ENCODE data around the gene GIMAP4. TPM values are rescaled to one million over a fixed set of nuclear protein-coding genes. Genes with fewer than 3 reads are reported as not detected.

GIMAP4 gene
- total RNA-seq: 2.0 TPM in 1 of 2 replicates, not detected in the other

DNA sequence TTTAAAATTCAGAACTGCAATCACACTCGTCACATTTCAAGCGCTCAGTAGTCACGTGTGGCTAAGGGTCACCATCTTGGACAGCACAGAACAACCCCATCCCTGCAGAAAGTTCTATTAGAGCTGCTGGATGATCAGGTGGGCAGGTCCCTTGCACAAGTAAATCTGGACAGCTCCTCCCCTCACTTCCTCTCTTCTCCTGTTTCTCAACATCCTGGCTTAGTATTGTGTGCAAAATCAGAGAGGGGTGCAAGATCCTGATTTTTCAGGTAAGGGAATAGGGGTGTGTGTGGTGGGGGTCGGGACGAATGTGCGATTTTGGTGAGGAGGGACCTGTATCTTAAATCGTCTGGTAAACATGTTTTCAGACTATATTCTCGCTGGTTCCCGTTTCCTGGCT lies at the start of gene GIMAP4:
Gene GIMAP4, plus strand, starts transcription at position 222 of the 400 bp plus-strand sequence. CDS start 2,512 bp downstream, outside the sequence.

Other genes starting within 250 kb of the GIMAP4 start
- 0.15 and 3.3 TPM in 2 replicates for gene LRRC61, start 244.0 kb upstream of the GIMAP4 start, total RNA-seq
- under 0.01 and 3.0 TPM in 2 replicates for gene ACTR3C, start 243.8 kb upstream of the GIMAP4 start, total RNA-seq
- gene RARRES2, start 225.8 kb upstream of the GIMAP4 start, total RNA-seq: 0.73 and 20.7 TPM in 2 replicates
- 43.1 and 59.9 TPM in 2 replicates for gene REPIN1, start 198.6 kb upstream of the GIMAP4 start, total RNA-seq
- 5.1 and 10.6 TPM in 2 replicates for gene ZNF775, start 188.1 kb upstream of the GIMAP4 start, total RNA-seq
- gene GIMAP8, start 116.8 kb upstream of the GIMAP4 start, total RNA-seq: 0.15 TPM in 1 of 2 replicates, not detected in the other
- 0.15 TPM in 1 of 2 replicates, not detected in the other for gene GIMAP7, start 52.5 kb upstream of the GIMAP4 start, total RNA-seq
- 0.15 TPM in 1 of 2 replicates, not detected in the other for gene GIMAP6, start 65.0 kb downstream of the GIMAP4 start, total RNA-seq
- gene GIMAP2, start 118.3 kb downstream of the GIMAP4 start, total RNA-seq: 0.58 and 0.83 TPM in 2 replicates
- gene GIMAP1, start 149.2 kb downstream of the GIMAP4 start, total RNA-seq: not detected in 2 replicates
- gene GIMAP5, start 170.0 kb downstream of the GIMAP4 start, total RNA-seq: not detected in 2 replicates
- gene TMEM176B, start 233.0 kb downstream of the GIMAP4 start, total RNA-seq: 0.66 TPM in 1 of 2 replicates, not detected in the other
- gene TMEM176A, start 233.4 kb downstream of the GIMAP4 start, total RNA-seq: 0.33 TPM in 1 of 2 replicates, not detected in the other

Measured in smooth muscle cell of trachea (primary cell).